Liver (tissue), 9 donors: ENCODE measurements around the gene UBASH3A. TPM values are rescaled to one million over a fixed set of nuclear protein-coding genes. Genes with fewer than 3 reads are reported as not detected.

ENCODE experiments used
- DNase-seq: peaks from one replicate; pipeline ENCODE4 v3.0.0-alpha.2; 2017; ENCODE audit warnings: low spot score
- H3K27ac ChIP-seq, 2 donors: one replicate each; pipeline ENCODE4 v1.7.0; 2013; ENCODE audit warnings: inconsistent platforms in 2 of 2, low read length in 2 of 2, control low read depth in 1 of 2, low read depth in 1 of 2, mild to moderate bottlenecking in 1 of 2
- H3K27me3 ChIP-seq, 4 donors: one replicate each; pipeline versions ENCODE4 v1.6.1 to v1.7.0; 2013; ENCODE audit warnings: low read length in 3 of 4, inconsistent platforms in 1 of 4, mild to moderate bottlenecking in 1 of 4, moderate library complexity in 1 of 4; ENCODE audit not compliant: control insufficient read depth in 4 of 4, insufficient read depth in 4 of 4
- H3K36me3 ChIP-seq, 4 donors: one replicate each; pipeline versions ENCODE4 v1.6.1 to v1.7.0; 2013; ENCODE audit warnings: low read length in 3 of 4, mild to moderate bottlenecking in 3 of 4, low read depth in 1 of 4, moderate library complexity in 1 of 4; ENCODE audit not compliant: control insufficient read depth in 4 of 4, insufficient read depth in 3 of 4
- H3K4me1 ChIP-seq, 4 donors: one replicate each; pipeline versions ENCODE4 v1.6.1 to v1.7.0; 2013; ENCODE audit warnings: low read length in 3 of 4, mild to moderate bottlenecking in 3 of 4, moderate library complexity in 1 of 4; ENCODE audit not compliant: control insufficient read depth in 4 of 4, insufficient read depth in 4 of 4
- H3K4me3 ChIP-seq, 3 donors: one replicate each; pipeline versions ENCODE4 v1.6.1 to v1.7.0; 2013; ENCODE audit warnings: low read length in 3 of 3, control low read depth in 1 of 3, low read depth in 1 of 3, mild to moderate bottlenecking in 1 of 3
- H3K9ac ChIP-seq, 2 donors: one replicate each; pipeline ENCODE4 v1.7.0; 2013; ENCODE audit warnings: low read length in 2 of 2, mild to moderate bottlenecking in 2 of 2, moderate library complexity in 2 of 2, control low read depth in 1 of 2, low read depth in 1 of 2
- H3K9me3 ChIP-seq, 4 donors: one replicate each; pipeline versions ENCODE4 v1.6.1 to v1.7.0; 2013; ENCODE audit warnings: low read length in 3 of 4; ENCODE audit not compliant: control insufficient read depth in 4 of 4
- FOXA1 ChIP-seq: IDR thresholded peaks from 2 replicates; pipeline ENCODE4 v1.6.1; 2016; ENCODE audit warnings: antibody characterized with exemption
- GABPA ChIP-seq, 2 donors: IDR thresholded peaks in 1 of 2; conservative IDR thresholded peaks in 1 of 2; 2 replicates each; pipeline ENCODE4 v1.6.1; 2016; ENCODE audit warnings: antibody characterized with exemption in 2 of 2, mild to moderate bottlenecking in 1 of 2, moderate library complexity in 1 of 2
- HNF4G ChIP-seq: IDR thresholded peaks from 2 replicates; pipeline ENCODE4 v1.6.1; 2016; ENCODE audit warnings: antibody characterized with exemption
- JUND ChIP-seq, 2 donors: IDR thresholded peaks; 2 replicates each; pipeline ENCODE4 v1.6.1; 2016; ENCODE audit warnings: antibody characterized with exemption in 2 of 2
- NR2F2 ChIP-seq: IDR thresholded peaks from 2 replicates; pipeline ENCODE4 v1.6.1; 2016; ENCODE audit warnings: antibody characterized with exemption
- RXRA ChIP-seq, 2 donors: IDR thresholded peaks; 2 replicates each; pipeline ENCODE4 v1.6.1; 2017 to 2018; ENCODE audit warnings: antibody characterized with exemption in 2 of 2, mild to moderate bottlenecking in 1 of 2
- TAF1 ChIP-seq: conservative IDR thresholded peaks from 2 replicates; pipeline ENCODE4 v1.6.1; 2016; ENCODE audit warnings: antibody characterized with exemption, mild to moderate bottlenecking
- YY1 ChIP-seq: IDR thresholded peaks from 2 replicates; pipeline ENCODE4 v1.6.1; 2016; ENCODE audit warnings: antibody characterized with exemption, mild to moderate bottlenecking
- ZBTB33 ChIP-seq: IDR thresholded peaks from 2 replicates; pipeline ENCODE4 v1.6.1; 2016; ENCODE audit warnings: antibody characterized with exemption
- WGBS: extraction: QIAGEN DNeasy Blood & Tissue Kit; methylation state at CpG from one replicate; pipeline ENCODE4 v1.1.7; 2013; 5-methylcytosine and 5-hydroxymethylcytosine counted together
- polyA plus RNA-seq, 2 donors: library from polyadenylated mRNA; stranded (reverse) in 1 of 2; unstranded in 1 of 2; fragments of 200-250 nt in 1 of 2; fragments of >200 nt in 1 of 2; fragmentation: Nextera tagmentation in 1 of 2; extraction: Ambion mirVana in 1 of 2; gene quantifications; one replicate each; pipeline versions ENCODE4 v1.2.1 to v1.2.3, GENCODE V29; 2013 to 2015
- total RNA-seq, 2 donors: library from RNA; depleted of rRNA; stranded (reverse); fragments of >200 nt; gene quantifications; one replicate each; pipeline ENCODE4 v1.2.3, GENCODE V29; 2014
- TF ChIP-seq, protein P1 (sequence below): IDR thresholded peaks from 2 replicates; pipeline ENCODE4 v1.6.1; 2016; ENCODE audit warnings: antibody characterized with exemption, mild to moderate bottlenecking
- TF ChIP-seq, protein P2 (sequence below): IDR thresholded peaks from 2 replicates; pipeline ENCODE4 v1.6.1; 2016; ENCODE audit warnings: antibody characterized with exemption
- TF ChIP-seq, protein P3 (sequence below): IDR thresholded peaks from 2 replicates; pipeline ENCODE4 v1.6.1; 2016; ENCODE audit warnings: antibody characterized with exemption
- donor health status: healthy.
- donor health status: healthy.
- donor health status: healthy.
- donor health status: healthy.
- donor health status: healthy.

The UBASH3A gene
- total and polyA plus RNA-seq, 4 donors, result 0.10 to 0.75 (median 0.45) TPM

GRCh38 chr21:42418886-42419285 lies 15.2 kb downstream of the UBASH3A start (continued):
- TF ChIP-seq, protein P1, sequence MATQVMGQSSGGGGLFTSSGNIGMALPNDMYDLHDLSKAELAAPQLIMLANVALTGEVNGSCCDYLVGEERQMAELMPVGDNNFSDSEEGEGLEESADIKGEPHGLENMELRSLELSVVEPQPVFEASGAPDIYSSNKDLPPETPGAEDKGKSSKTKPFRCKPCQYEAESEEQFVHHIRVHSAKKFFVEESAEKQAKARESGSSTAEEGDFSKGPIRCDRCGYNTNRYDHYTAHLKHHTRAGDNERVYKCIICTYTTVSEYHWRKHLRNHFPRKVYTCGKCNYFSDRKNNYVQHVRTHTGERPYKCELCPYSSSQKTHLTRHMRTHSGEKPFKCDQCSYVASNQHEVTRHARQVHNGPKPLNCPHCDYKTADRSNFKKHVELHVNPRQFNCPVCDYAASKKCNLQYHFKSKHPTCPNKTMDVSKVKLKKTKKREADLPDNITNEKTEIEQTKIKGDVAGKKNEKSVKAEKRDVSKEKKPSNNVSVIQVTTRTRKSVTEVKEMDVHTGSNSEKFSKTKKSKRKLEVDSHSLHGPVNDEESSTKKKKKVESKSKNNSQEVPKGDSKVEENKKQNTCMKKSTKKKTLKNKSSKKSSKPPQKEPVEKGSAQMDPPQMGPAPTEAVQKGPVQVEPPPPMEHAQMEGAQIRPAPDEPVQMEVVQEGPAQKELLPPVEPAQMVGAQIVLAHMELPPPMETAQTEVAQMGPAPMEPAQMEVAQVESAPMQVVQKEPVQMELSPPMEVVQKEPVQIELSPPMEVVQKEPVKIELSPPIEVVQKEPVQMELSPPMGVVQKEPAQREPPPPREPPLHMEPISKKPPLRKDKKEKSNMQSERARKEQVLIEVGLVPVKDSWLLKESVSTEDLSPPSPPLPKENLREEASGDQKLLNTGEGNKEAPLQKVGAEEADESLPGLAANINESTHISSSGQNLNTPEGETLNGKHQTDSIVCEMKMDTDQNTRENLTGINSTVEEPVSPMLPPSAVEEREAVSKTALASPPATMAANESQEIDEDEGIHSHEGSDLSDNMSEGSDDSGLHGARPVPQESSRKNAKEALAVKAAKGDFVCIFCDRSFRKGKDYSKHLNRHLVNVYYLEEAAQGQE, result no peak
- TF ChIP-seq, protein P2, sequence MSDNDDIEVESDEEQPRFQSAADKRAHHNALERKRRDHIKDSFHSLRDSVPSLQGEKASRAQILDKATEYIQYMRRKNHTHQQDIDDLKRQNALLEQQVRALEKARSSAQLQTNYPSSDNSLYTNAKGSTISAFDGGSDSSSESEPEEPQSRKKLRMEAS, result no peak
- TF ChIP-seq FOXA1 (no peak), NR2F2 (no peak), GABPA (IDR thresholded peaks at IDR 0.05 in 1 of 2, conservative IDR thresholded peaks at IDR 0.05 in 1 of 2) (no peak)

DNA sequence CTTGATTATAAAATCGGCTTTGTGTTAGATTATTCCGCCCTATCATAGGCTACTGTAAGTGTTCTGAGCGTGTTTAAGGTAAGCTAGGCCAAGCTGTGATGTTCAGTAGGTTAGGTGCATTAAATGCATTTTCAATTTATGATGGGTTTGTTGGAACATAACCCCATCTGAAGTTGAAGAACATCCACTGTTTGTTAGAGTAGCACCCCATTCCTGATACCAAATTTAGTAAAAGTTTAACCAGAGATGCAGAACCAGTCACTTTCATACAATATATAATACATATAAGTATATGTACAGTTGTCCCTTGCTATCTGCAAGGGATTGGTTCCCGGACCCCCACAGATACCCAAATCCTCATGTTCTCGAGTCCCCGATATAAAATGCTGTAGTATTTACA lies 16.1 kb downstream of the UBASH3A start:
- no peaks in the 10 kb centered on the region for H3K36me3 ChIP-seq
- 90% methylated on average over 6 of the region's 6 CpGs for WGBS
- no peak for TF ChIP-seq GABPA (IDR thresholded peaks at IDR 0.05 in 1 of 2, conservative IDR thresholded peaks at IDR 0.05 in 1 of 2)
- no peak for TF ChIP-seq TAF1
- TF ChIP-seq ZBTB33, result no peak
- TF ChIP-seq, protein P1, result no peak
- no peak for TF ChIP-seq RXRA (IDR thresholded peaks at IDR 0.05)
- no peak for TF ChIP-seq JUND (IDR thresholded peaks at IDR 0.05)
- TF ChIP-seq, protein P3, sequence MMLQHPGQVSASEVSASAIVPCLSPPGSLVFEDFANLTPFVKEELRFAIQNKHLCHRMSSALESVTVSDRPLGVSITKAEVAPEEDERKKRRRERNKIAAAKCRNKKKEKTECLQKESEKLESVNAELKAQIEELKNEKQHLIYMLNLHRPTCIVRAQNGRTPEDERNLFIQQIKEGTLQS, result no peak
- TF ChIP-seq HNF4G, result no peak
- TF ChIP-seq YY1, result no peak
- TF ChIP-seq NR2F2, result no peak
- no peak overlapping the region for H3K4me3 ChIP-seq
- no peak overlapping the region for H3K27ac ChIP-seq
- peaks cover 0 to 2% (median 0%) of the 10 kb centered on the region in 4 donors for H3K9me3 ChIP-seq
- H3K27me3 ChIP-seq, result peaks cover 0 to 3% (median 1%) of the 10 kb centered on the region in 4 donors
- H3K9ac ChIP-seq, result no peak overlapping the region
- no peak for DNase-seq
- no peaks in the 10 kb centered on the region for H3K4me1 ChIP-seq
